M059J (cell line): ENCODE measurements around the gene LRIG2. TPM values are rescaled to one million over a fixed set of nuclear protein-coding genes. Genes with fewer than 3 reads are reported as not detected.

Experiments used
- DNase-seq: peaks from one replicate; pipeline ENCODE4 v3.0.0-alpha.2; 2012; ENCODE audit warnings: low read depth
- total RNA-seq: library from RNA; depleted of rRNA; stranded (reverse); fragments of >200 nt; shearing (Covaris generic); gene quantifications from 2 replicates; pipeline ENCODE4 v1.2.3, GENCODE V29; 2014; rRNA removed

LRIG2 gene
- total RNA-seq, 1 experiment from 2014 or later, result 13.9 TPM

DNA sequence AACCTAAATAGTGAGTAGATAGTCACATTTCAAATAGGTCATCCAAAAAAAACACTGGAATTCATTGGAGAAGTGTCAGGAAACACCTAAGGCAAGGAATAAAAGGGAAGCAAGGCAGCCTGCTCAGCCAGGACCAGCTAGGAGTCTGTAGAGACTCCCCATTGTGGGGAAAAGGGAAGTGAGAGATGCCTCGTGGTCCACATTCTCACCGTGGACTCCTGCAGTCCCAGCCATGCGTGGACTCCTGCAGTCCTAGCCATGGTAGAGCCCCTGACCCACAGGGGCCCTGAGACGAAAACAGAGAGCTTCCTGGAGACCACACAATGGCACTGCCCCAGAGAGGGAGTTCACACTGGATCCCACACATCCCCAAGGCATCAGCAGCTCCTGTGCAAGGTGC is 97.5 kb downstream of the LRIG2 start:
- no peak for DNase-seq

DNA sequence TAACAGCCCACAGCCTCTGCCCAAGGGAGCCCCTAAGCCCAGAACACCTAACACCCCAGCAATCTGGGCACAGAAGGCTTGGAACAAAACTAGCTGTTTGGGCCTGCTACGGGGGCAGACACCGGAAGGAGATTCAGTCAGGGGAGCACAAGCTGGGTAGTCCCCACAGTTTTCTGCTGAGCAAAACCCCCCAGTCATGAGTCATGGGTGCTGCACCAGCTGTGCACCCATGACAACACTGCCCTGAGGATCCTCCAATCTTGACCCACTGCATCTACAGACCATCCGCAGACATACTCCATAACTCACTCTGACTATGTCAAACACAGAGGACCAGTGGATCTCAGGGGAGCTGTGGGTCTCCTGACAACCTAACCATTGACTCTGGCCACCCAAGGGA is 105.1 kb downstream of the LRIG2 start:
- no peak for DNase-seq

DNA sequence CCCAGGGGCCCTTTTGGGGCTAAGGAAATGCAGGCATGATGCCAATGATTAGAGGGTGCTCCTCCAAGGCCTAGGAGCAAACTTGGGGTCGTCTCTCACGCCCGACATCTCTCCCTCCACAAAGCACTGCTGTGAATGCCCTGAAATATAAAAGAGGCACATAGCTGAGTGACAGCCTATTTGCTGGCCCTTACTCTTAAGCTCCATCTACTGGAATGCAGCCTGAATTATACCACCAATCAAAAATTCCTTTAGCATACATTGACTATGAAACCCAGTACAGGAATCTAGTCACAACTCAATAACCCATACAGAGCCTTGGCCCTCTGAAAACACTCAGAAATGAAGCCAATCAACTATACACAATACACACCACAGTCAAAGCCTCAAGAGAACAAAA is 105.5 kb downstream of the LRIG2 start:
- peak; percentile 9 for DNase-seq

Other genes starting within 250 kb of the LRIG2 start
- gene SLC16A1, start 117.0 kb upstream of the LRIG2 start, total RNA-seq, result 81.5 and 116 TPM in 2 replicates